ENCODE results near the gene AGXT.
A peak's percentile ranks its signal among the peaks of the same experiment; 100 is the strongest.

The AGXT gene

GRCh38 chr2:240831594-240832204 is 36.9 kb upstream of the AGXT start:
- no peak for ATAC-seq
- TF ChIP-seq PATZ1 (CRISPR knock-in tag; IDR thresholded peaks at IDR 0.05; ENCODE audit: borderline replicate concordance) (no peak), ZFP30 (CRISPR knock-in tag; IDR thresholded peaks at IDR 0.05) (no peak), ARNTL (CRISPR knock-in tag; IDR thresholded peaks at IDR 0.05; ENCODE audit: borderline replicate concordance, low read depth) (no peak), GLIS3 (CRISPR knock-in tag; IDR thresholded peaks at IDR 0.05) (no peak), CSDC2 (CRISPR knock-in tag; IDR thresholded peaks at IDR 0.05) (no peak), ESRRG (CRISPR knock-in tag; IDR thresholded peaks at IDR 0.05) (no peak), ZNF565 (CRISPR knock-in tag; conservative IDR thresholded peaks at IDR 0.05; ENCODE audit: low read depth) (no peak), TSHZ2 (CRISPR knock-in tag; IDR thresholded peaks at IDR 0.05) (no peak), ZNF8 (CRISPR knock-in tag; IDR thresholded peaks at IDR 0.05) (no peak), BACH2 (CRISPR knock-in tag; IDR thresholded peaks at IDR 0.05; ENCODE audit: borderline replicate concordance) (no peak), SNAI2 (CRISPR knock-in tag; IDR thresholded peaks at IDR 0.05) (no peak), ZC3H10 (CRISPR knock-in tag; IDR thresholded peaks at IDR 0.05) (no peak), PPARA (CRISPR knock-in tag; IDR thresholded peaks at IDR 0.05; ENCODE audit: borderline replicate concordance) (no peak), TOX (CRISPR knock-in tag; IDR thresholded peaks at IDR 0.05; ENCODE audit: borderline replicate concordance) (no peak)

- no peak for TF ChIP-seq TSHZ2 (CRISPR knock-in tag; IDR thresholded peaks at IDR 0.05)
- ATAC-seq = peak; percentile 86
These were observed 36.4 kb upstream of the AGXT start for GRCh38 chr2:240832205-240832727.

- TF ChIP-seq GLIS3 (CRISPR knock-in tag; IDR thresholded peaks at IDR 0.05) (no peak), TSHZ2 (CRISPR knock-in tag; IDR thresholded peaks at IDR 0.05) (no peak), RARB (CRISPR knock-in tag; IDR thresholded peaks at IDR 0.05) (no peak), BACH2 (CRISPR knock-in tag; IDR thresholded peaks at IDR 0.05; ENCODE audit: borderline replicate concordance) (no peak)
- ATAC-seq = peak; percentile 12; the same call in 1 of the 3 replicates
These were observed 35.6 kb upstream of the AGXT start for GRCh38 chr2:240832921-240833494.

- ATAC-seq = no peak
- TF ChIP-seq TSHZ2 (CRISPR knock-in tag; IDR thresholded peaks at IDR 0.05) (no peak), ESRRG (CRISPR knock-in tag; IDR thresholded peaks at IDR 0.05) (no peak), ZFP3 (CRISPR knock-in tag; IDR thresholded peaks at IDR 0.05) (no peak), CREB5 (CRISPR knock-in tag; IDR thresholded peaks at IDR 0.05; ENCODE audit: low read depth) (no peak), ZNF565 (CRISPR knock-in tag; conservative IDR thresholded peaks at IDR 0.05; ENCODE audit: low read depth) (no peak)
These were observed 34.8 kb upstream of the AGXT start for GRCh38 chr2:240833724-240834285.
